Lung microvascular endothelial cell (primary cell): Measurements from ENCODE around the gene C3orf49. TPM values are rescaled to one million over a fixed set of nuclear protein-coding genes. Genes with fewer than 3 reads are reported as not detected.

Experiments used
- DNase-seq, 2 donors: peaks; one replicate each; pipeline versions ENCODE4 v3.0.0 to v3.0.0-alpha.2; 2010; ENCODE audit warnings: low read depth in 2 of 2
- total RNA-seq: library from RNA; depleted of rRNA; stranded (reverse); fragments of >200 nt; gene quantifications from 2 replicates; pipeline ENCODE4 v1.2.1, GENCODE V29; 2014

C3orf49 gene
- total RNA-seq, 1 donor from 2014 or later, result not detected

DNA sequence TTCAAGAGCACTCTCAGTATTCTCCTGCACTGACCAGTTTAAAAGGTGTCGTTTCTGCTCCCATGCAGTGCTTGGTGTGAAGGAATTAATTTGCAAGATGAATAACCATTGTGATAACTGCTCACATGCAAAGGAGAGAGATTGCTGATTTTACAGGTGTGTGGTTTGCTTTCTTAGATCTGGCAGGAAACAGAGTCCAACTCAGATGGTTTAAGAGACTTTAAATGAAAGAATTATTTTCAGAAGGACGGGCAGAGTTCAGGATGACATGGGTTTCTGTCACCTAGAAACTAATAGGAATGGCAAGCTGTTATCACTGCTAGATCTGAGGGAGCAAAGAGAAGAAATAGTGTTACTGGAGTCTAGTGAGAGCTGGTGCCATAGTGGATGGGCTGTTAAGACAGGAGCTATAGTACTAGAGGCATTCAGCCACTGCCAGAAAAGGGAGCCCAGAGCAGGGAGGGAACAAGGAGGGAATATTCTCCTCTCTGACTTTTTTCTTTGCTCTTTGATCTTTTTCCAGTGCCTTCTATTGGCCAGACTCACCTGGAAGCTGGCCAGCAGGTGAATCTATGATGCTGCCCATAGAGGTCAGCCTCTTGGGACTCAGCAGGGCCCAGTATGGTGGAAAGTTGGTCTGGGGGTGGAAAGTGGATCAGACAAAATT lies 59.4 kb downstream of the C3orf49 start:
- no peak for DNase-seq

DNA sequence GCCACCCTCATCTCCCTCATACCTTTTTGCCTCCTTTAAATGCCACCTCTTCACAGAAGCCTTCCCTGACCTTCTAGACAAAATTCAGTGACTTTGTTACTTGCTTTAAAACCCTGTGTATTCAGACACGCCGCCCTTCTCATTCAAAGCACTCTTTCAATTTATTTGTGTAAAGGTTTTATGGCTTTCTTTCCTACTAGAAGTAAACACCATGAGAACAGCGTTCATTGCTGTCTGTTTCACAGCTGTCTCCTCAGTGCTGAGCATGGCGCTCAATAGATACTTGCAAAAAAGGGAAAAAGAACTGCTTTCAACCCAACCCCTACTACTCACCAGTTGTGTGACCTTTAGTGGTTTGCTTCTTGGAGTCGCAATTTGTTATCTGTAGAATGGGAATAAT lies 61.6 kb downstream of the C3orf49 start:
- no peak for DNase-seq

DNA sequence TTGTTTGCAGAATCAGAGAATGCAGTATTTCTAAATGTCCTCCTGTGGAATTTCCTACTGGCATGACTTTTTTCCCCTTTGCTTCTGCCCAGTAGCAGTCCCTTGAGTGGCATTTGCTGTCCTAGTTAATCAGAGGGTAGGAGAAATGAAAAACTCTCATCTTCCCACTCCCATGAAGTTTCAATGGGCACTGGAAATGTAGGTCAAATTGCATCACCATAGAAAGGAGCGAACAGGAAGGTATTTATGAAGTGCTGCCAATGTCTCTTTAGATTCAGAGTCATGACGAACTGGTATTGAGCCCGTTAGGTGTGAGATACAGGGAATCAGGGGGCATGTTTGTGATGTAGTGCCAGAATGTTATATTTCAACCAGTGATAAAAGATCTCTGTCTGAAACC lies 67.8 kb downstream of the C3orf49 start:
- DNase-seq, result peak; percentile 28 to 34

DNA sequence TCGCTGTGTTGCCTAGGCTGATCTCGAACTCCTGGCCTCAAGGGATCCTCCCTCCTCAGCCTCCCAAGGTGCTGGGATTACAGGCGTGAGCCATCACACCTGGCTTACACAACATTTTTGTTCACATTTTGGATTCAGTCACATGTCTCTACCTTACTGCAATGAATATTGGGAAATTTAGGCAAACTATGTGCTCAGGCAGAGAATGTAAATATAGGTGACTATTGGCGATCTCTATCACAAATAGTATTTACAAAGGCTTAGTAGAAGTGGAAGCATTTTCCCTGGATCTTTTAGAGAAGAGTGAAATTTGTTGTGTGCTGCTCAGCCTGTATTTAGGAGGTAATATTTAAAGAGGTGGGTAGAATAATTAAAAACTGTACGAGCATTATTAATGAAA lies 72.4 kb downstream of the C3orf49 start:
- no peak for DNase-seq

DNA sequence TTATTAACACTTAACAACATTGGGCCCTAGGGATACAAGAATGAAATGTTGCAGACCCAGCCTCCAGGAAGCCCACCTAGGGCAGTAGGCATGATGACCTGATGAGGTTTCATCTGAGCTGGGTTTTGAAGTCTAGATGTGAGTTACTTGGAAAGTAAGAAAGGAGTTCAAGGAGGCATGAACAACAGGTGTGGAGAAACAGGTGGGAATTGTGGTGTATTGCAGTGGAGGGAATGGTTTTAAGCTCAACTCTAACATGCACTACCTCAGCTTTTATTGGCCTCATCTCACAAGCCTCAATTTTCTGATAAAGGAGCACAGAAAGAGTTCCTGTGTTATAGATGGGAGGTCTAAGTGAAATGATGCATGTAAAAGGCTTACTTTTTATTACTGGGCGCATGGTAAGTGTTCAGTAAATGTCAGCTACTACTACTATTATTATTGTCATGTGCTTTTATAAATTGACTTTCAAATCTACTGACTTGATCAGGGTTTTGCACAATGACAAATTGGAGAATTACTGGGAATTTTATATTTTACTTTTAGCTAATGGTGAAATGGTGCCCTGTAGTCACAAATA lies 73.8 kb downstream of the C3orf49 start:
- DNase-seq, result no peak

DNA sequence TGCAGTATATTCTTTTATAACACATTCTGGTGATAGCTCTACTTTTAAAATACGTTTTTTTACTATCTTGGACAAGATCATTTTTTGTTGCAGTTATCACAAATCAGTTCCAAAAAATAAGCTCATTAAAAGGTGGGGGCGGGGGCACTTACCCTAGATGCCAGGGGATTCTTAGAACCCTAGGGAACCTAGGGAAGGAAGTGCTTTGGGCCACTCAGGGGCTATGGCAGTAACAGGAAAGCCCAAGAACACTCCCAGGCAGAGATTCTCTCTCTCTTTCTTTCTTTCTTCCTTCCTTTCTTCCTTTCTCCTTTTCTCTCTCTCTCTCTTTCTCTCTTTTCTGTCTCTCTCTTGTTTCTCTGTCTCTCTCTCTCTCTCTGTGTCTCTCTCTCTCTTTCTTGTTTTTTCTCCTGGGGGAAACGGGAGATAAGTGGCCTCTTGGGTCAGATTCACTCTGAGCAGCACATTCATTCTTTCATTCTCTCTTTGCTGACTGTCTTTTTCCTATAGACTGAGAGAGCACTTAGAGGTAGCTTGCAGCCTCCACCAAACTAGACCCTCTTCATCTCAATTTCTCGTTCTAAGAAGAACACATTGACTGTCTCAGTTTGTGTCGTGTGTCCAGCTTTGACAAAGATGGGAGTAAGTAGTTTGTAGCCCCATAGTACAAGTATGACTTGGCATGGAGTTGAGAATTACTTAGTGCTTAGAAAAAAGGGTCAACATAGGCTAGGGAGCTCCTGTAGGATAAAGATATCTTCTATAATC lies 76.5 kb downstream of the C3orf49 start:
- DNase-seq, result no peak

DNA sequence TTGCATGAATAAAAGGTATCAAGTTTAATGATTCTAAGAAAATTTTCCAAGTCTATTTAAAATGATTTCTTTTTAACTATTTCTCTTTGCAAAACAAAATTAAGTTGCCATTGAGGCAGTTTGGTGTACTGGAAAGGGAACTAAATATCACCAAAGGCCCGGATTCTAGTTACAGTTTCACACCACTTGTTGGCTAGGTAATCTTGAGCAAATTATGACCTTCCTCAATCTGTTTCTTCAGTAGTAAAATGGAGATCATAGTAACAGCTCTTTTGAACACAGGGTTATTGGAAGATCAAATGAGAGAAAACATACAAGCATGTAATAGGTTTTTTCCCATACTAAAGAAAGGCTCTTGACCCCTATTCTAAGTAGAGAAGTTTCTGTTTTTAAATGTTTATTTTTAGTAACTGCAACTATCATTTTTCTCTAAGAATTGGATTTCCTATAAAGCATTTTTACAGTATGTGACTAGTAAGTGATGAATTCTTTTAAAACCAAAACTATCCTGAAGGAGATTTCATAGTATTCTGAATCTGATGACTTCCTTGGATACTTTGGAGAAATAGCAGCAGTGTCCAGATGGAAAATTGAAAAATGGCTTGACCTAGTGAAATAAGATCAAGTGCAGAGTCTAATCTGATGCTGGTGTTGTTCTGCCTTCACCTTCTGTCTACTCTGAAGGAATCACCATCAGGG lies 77.4 kb downstream of the C3orf49 start:
- no peak for DNase-seq

Other genes with a start within 250 kb of the C3orf49 start
- not detected in 2 replicates for gene SNTN, start 166.6 kb upstream of the C3orf49 start, total RNA-seq
- 30.0 and 30.3 TPM in 2 replicates for gene THOC7, start 44.5 kb downstream of the C3orf49 start, total RNA-seq
- gene ATXN7, start 44.6 kb downstream of the C3orf49 start, total RNA-seq, result 5.2 and 6.3 TPM in 2 replicates
- 1.7 TPM in 1 of 2 replicates, not detected in the other for gene SCAANT1, start 93.1 kb downstream of the C3orf49 start, total RNA-seq
- 80.6 and 81.5 TPM in 2 replicates for gene PSMD6, start 204.2 kb downstream of the C3orf49 start, total RNA-seq